ENCODE data around the gene TAPBP. TPM values are rescaled to one million over a fixed set of nuclear protein-coding genes. Genes with fewer than 3 reads are reported as not detected.

The TAPBP gene
- total RNA-seq, 1 experiment from 2014 or later, result 80.1 TPM

DNA sequence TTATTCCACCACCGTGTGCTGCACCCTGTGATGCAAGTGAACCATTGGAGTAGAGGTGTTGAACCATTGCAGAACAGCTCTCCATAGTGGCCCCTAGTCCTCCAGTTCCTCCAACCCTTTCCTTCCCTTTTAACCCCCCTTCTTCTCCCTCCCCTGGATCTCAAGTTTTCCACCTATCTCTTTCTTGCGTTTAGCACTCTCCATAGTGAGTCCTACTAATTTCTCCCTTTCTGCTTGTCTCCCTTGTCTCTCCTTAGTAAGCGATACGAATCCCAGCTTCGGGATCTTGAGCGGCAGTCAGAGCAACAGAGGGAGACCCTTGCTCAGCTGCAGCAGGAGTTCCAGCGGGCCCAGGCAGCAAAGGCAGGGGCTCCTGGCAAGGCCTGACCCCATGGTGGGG lies 23.4 kb downstream of the TAPBP start:
- BruUV-seq (replicated peaks), result no TSS peak
- peak overlapping the region; percentile 90 for H3K9ac ChIP-seq (ENCODE audit: low read length)
- ATAC-seq, result no peak
- TF ChIP-seq, protein P1, sequence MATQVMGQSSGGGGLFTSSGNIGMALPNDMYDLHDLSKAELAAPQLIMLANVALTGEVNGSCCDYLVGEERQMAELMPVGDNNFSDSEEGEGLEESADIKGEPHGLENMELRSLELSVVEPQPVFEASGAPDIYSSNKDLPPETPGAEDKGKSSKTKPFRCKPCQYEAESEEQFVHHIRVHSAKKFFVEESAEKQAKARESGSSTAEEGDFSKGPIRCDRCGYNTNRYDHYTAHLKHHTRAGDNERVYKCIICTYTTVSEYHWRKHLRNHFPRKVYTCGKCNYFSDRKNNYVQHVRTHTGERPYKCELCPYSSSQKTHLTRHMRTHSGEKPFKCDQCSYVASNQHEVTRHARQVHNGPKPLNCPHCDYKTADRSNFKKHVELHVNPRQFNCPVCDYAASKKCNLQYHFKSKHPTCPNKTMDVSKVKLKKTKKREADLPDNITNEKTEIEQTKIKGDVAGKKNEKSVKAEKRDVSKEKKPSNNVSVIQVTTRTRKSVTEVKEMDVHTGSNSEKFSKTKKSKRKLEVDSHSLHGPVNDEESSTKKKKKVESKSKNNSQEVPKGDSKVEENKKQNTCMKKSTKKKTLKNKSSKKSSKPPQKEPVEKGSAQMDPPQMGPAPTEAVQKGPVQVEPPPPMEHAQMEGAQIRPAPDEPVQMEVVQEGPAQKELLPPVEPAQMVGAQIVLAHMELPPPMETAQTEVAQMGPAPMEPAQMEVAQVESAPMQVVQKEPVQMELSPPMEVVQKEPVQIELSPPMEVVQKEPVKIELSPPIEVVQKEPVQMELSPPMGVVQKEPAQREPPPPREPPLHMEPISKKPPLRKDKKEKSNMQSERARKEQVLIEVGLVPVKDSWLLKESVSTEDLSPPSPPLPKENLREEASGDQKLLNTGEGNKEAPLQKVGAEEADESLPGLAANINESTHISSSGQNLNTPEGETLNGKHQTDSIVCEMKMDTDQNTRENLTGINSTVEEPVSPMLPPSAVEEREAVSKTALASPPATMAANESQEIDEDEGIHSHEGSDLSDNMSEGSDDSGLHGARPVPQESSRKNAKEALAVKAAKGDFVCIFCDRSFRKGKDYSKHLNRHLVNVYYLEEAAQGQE (IDR thresholded peaks at IDR 0.05; ENCODE audit: low read depth), result no peak
- TF ChIP-seq SRF (IDR thresholded peaks at IDR 0.05; ENCODE audit: low read depth), result no peak
- no peak for TF ChIP-seq ELF1 (IDR thresholded peaks at IDR 0.05; ENCODE audit: borderline replicate concordance, low read depth)
- no peak for TF ChIP-seq FOSL1 (IDR thresholded peaks at IDR 0.05; ENCODE audit: low read depth)
- TF ChIP-seq YY1 (IDR thresholded peaks at IDR 0.05; ENCODE audit: extremely low read depth, insufficient replicate concordance, low read depth, low read length), result no peak
- TF ChIP-seq JUND (IDR thresholded peaks at IDR 0.05), result no peak
- no peak for TF ChIP-seq CEBPB (IDR thresholded peaks at IDR 0.05; ENCODE audit: low read depth)
- no peak for TF ChIP-seq ZFX (IDR thresholded peaks at IDR 0.05)
- TF ChIP-seq, protein P2, sequence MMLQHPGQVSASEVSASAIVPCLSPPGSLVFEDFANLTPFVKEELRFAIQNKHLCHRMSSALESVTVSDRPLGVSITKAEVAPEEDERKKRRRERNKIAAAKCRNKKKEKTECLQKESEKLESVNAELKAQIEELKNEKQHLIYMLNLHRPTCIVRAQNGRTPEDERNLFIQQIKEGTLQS (IDR thresholded peaks at IDR 0.05), result no peak
- no peak for TF ChIP-seq POLR2AphosphoS5 (IDR thresholded peaks at IDR 0.05; ENCODE audit: low read depth, low read length)
- no peak for TF ChIP-seq POLR2A (IDR thresholded peaks at IDR 0.05; ENCODE audit: borderline replicate concordance, extremely low read depth, insufficient read depth, insufficient read length)
- TF ChIP-seq RAD21 (IDR thresholded peaks at IDR 0.05; ENCODE audit: low read depth), result no peak
- no peak for TF ChIP-seq SIN3A (IDR thresholded peaks at IDR 0.05; ENCODE audit: low read depth)
- peaks cover 53% of the 10 kb centered on the region for H3K79me2 ChIP-seq (ENCODE audit: insufficient read depth, low read length)
- no peaks in the 10 kb centered on the region for H3K9me2 ChIP-seq (ENCODE audit: insufficient read depth)
- H3K27me3 ChIP-seq (ENCODE audit: insufficient read depth, low read length), result no peaks in the 10 kb centered on the region
- ChIA-PET RAD21 (ENCODE audit: low non-redundant PET in 1 of 2, low total read pairs in 2 of 2, uncharacterized antibody in 2 of 2, unreplicated experiment in 2 of 2) (interaction anchor here in 1 of 2 experiments (0.5 kb wide), 1 partner anchor 43 kb away, joined by 4 read pairs; no protein-coding TSS in a partner anchor), POLR2A (interaction anchor here (1.4 kb wide), 1 partner anchor 9 kb away, joined by 4 read pairs; the partner anchor contains the start of gene RGL2), CTCF (no interaction called here)
- H4K20me1 ChIP-seq (ENCODE audit: insufficient read depth), result no peaks in the 10 kb centered on the region
- H2AFZ ChIP-seq (ENCODE audit: low read depth, low read length, poor library complexity, severe bottlenecking), result no peak overlapping the region
- peaks cover 10 to 15% of the 10 kb centered on the region in 2 experiments for H3K4me1 ChIP-seq (ENCODE audit: control insufficient read depth in 1 of 2, insufficient read depth in 2 of 2, low read length in 2 of 2)
- H3K9me3 ChIP-seq (ENCODE audit: control insufficient read depth in 1 of 2, insufficient read depth in 1 of 2, low read depth in 1 of 2, low read length in 2 of 2), result no peaks in the 10 kb centered on the region
- H3K27ac ChIP-seq (ENCODE audit: low read depth, low read length), result peak overlapping the region; percentile 67
- DNase-seq (ENCODE audit: low read depth, low spot score), result no peak
- intact Hi-C loops (cut with micrococcal nuclease), result no loop called here
- H3K36me3 ChIP-seq (ENCODE audit: control insufficient read depth in 1 of 2, insufficient read depth in 2 of 2, low read length in 2 of 2), result peaks cover 19 to 26% of the 10 kb centered on the region in 2 experiments; a peak in 3 of 4 replicates
- H3K4me2 ChIP-seq (ENCODE audit: low read length), result peak overlapping the region; percentile 96
- peak overlapping the region; percentile 97 for H3K4me3 ChIP-seq (replicated peaks in 1 of 2; ENCODE audit: low read depth in 1 of 2, low read length in 2 of 2)

Data from HCT116 (cell line).